Right ventricle myocardium superior (tissue), 1 donor: ENCODE measurements around the gene MSL3. TPM values are rescaled to one million over a fixed set of nuclear protein-coding genes. Genes with fewer than 3 reads are reported as not detected.
A peak's percentile ranks its signal among the peaks of the same experiment; 100 is the strongest.

Experiments
- ATAC-seq: fragments of 200-7000 bp; cut with Tn5 transposase; one replicate; pipeline ENCODE4 v1.9.1; 2020; ENCODE audit warnings: mild to moderate bottlenecking; ENCODE audit not compliant: poor library complexity
- DNase-seq: peaks from one replicate; pipeline ENCODE4 v3.0.0-alpha.2; 2020
- intact Hi-C: fragments of 100-400 bp; cut with DNase I; formaldehyde crosslinking; loops from one replicate; pipeline ENCODE4 v1.11.2; 2022
- long read RNA-seq: library from polyadenylated mRNA; unstranded; transcript quantifications from one replicate; pipeline ENCODE4 v2.0.0, GENCODE V29; 2021
- total RNA-seq: library from RNA; stranded (reverse); fragmentation: NEBNext Ultra II Directional; extraction: Animal tissue kit (Norgen Biotek cat#: 25700); gene quantifications from one replicate; pipeline ENCODE4 v1.2.1, GENCODE V29; 2021
- donor health status: DM: no; HTN: yes; CAD: no; lungs with severe emphysema.

The MSL3 gene
- total RNA-seq, result 15.1 TPM
- long read RNA-seq, transcript MSL3-201 (13 exons, 2,364 nt), result major isoform, 18 of 25 reads
- long read RNA-seq, partial matches to known transcripts, result 1 of 25 reads
- long read RNA-seq, other reads (novel, unspliced or antisense), result 0 of 25 reads

GRCh38 chrX:11757719-11758399 is at the start of gene MSL3:
Gene MSL3 (plus strand): TSS chrX:11758237. CDS start chrX:11758264, 27 bp downstream.
- intact Hi-C loops, result no loop called here
- DNase-seq (peak; percentile 77), ATAC-seq (peak; percentile 73)

GRCh38 chrX:11722304-11722703 is 35.7 kb upstream of the MSL3 start:
- intact Hi-C loops, result loop anchor here (5.0 kb wide), 1 partner anchor 190 kb away; no protein-coding TSS in a partner anchor
- DNase-seq (no peak), ATAC-seq (no peak)

- no peak for ATAC-seq
- no peak for DNase-seq
- intact Hi-C loops, result loop anchor here (5.0 kb wide), 1 partner anchor 192 kb away; no protein-coding TSS in a partner anchor
Measured at GRCh38 chrX:11724122-11725017, 33.7 kb upstream of the MSL3 start.

GRCh38 chrX:11725631-11726442 is 32.2 kb upstream of the MSL3 start:
- no peak for DNase-seq
- no peak for ATAC-seq
- intact Hi-C loops, result no loop called here

GRCh38 chrX:11728556-11728955 is 29.5 kb upstream of the MSL3 start:
- DNase-seq (no peak), ATAC-seq (no peak)
- intact Hi-C loops, result no loop called here

GRCh38 chrX:11733614-11734013 is 24.4 kb upstream of the MSL3 start:
- ATAC-seq, result no peak
- no peak for DNase-seq
- intact Hi-C loops, result no loop called here

- no peak for DNase-seq
- no peak for ATAC-seq
- intact Hi-C loops, result no loop called here
Measured at GRCh38 chrX:11739776-11740175, 18.3 kb upstream of the MSL3 start.

GRCh38 chrX:11740794-11741193 is 17.2 kb upstream of the MSL3 start:
- intact Hi-C loops, result no loop called here
- DNase-seq (no peak), ATAC-seq (no peak)

- no peak for ATAC-seq
- intact Hi-C loops, result no loop called here
- no peak for DNase-seq
Measured at GRCh38 chrX:11741574-11741973, 16.5 kb upstream of the MSL3 start.

- DNase-seq (no peak), ATAC-seq (no peak)
- intact Hi-C loops, result no loop called here
Measured at GRCh38 chrX:11745881-11746280, 12.2 kb upstream of the MSL3 start.

- intact Hi-C loops, result no loop called here
- DNase-seq, result no peak
- no peak for ATAC-seq
Measured at GRCh38 chrX:11750046-11750445, 8.0 kb upstream of the MSL3 start.

GRCh38 chrX:11750694-11751093 is 7.3 kb upstream of the MSL3 start:
- DNase-seq (no peak), ATAC-seq (no peak)
- intact Hi-C loops, result no loop called here

- intact Hi-C loops, result no loop called here
- ATAC-seq (no peak), DNase-seq (no peak)
Measured at GRCh38 chrX:11751261-11751660, 6.8 kb upstream of the MSL3 start.

- intact Hi-C loops, result no loop called here
- ATAC-seq, result no peak
- no peak for DNase-seq
Measured at GRCh38 chrX:11753668-11754067, 4.4 kb upstream of the MSL3 start.

- DNase-seq (no peak), ATAC-seq (no peak)
- intact Hi-C loops, result no loop called here
Measured at GRCh38 chrX:11754958-11755645, 2.9 kb upstream of the MSL3 start.

GRCh38 chrX:11755724-11756123 is 2.3 kb upstream of the MSL3 start:
- ATAC-seq (no peak), DNase-seq (no peak)
- intact Hi-C loops, result no loop called here

GRCh38 chrX:11756354-11757318 is 1.4 kb upstream of the MSL3 start:
- ATAC-seq, result no peak
- intact Hi-C loops, result no loop called here
- no peak for DNase-seq
